Ureter (tissue), 1 donor: Measurements from ENCODE around the gene NUAK1. TPM values are rescaled to one million over a fixed set of nuclear protein-coding genes. Genes with fewer than 3 reads are reported as not detected.
"Not testable (repeated sequence)": the region's sequence is repeated elsewhere in the genome, so short reads cannot be mapped to it uniquely, and the experiment has no call there.

ENCODE experiments used
- DNase-seq: peaks from one replicate; pipeline ENCODE4 v3.0.0-alpha.2; 2020; ENCODE audit warnings: low spot score
- total RNA-seq: library from RNA; stranded (reverse); gene quantifications from one replicate; pipeline ENCODE4 v1.2.4, GENCODE V29; 2023
- donor health status: DM: yes; HTN: yes; CAD: no.

Gene NUAK1
- total RNA-seq, 1 donor from 2014 or later: 16.0 TPM

DNA sequence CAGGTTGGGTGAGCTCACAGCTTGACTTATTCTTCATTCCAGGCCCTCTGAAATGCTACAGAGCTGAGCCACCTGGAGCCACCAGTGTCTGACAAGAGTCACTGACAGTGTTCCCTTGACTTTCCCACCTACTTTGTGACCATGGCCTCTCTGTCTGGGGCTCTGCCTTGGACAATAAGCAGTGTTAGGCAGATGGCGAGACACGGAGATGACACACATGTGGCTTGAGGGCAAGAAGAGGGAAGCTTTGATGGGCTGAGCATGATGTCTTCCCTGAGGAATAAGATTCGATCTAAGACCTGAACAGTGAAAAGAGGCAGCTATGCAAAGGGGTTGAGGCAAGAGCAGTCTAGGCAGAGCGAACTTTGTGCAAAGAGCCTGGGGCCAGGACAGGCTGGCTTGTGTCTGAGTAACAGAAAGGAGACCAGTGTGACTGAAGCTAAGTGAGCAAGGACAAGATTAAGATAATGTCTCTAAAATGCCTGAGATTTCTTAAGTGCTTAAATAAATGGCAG, 105.5 kb downstream of the NUAK1 start:
- no peak for DNase-seq

DNA sequence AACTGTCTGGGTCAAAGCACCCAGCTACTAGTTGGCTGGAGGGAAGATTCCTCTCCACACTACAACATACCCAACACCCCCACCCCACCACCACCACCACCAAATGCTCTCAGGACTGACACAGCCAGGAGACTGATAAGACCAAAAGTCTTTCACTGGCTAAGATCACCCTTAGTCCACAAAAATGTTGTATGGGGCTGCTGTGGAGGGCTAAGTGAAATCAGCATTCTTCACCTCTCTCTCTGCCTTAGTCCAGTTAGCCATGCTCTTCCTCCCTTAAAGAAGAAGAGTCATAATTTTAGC, 106.2 kb downstream of the NUAK1 start:
- DNase-seq: no peak

DNA sequence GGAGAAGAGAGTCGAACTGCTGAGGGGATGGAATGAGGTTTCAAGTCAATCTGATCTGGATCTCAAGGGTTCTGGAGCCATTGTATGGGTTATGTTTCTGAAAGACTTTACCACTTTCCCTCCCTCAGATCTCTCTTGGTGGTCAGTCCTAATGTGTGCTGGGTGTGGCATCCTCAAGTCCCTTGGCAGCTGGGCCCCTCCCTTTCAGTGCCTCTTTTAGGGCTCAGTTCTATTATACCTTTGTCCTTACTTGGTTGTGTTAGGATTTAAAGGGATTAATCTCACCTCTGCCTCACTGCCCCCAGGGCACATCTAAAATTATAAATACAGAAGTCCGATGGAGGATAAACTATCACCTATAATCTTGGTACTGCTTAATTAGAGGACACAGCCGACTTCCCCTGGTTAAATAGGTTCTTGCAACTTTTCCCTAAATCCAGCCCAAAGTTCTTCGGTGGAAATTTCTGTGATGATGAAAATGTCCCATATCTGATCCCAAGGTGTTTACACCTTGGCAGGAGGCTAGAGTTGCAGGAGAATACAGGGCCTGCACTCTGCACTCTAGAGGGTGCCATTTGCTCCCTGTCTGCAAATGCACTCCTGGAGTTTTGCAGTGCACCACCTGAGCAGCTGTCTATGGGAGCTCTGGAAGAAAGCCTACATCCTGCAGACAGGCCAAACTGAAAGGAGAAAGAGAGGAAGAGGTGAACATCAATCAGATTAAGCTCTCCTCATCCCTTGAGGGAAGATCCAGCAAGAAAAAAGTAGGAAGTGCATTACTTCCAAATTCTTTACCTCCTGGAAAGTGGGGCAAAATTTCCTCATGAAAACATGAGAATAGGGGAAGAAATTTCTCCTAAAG, 106.8 kb downstream of the NUAK1 start:
- no peak for DNase-seq

DNA sequence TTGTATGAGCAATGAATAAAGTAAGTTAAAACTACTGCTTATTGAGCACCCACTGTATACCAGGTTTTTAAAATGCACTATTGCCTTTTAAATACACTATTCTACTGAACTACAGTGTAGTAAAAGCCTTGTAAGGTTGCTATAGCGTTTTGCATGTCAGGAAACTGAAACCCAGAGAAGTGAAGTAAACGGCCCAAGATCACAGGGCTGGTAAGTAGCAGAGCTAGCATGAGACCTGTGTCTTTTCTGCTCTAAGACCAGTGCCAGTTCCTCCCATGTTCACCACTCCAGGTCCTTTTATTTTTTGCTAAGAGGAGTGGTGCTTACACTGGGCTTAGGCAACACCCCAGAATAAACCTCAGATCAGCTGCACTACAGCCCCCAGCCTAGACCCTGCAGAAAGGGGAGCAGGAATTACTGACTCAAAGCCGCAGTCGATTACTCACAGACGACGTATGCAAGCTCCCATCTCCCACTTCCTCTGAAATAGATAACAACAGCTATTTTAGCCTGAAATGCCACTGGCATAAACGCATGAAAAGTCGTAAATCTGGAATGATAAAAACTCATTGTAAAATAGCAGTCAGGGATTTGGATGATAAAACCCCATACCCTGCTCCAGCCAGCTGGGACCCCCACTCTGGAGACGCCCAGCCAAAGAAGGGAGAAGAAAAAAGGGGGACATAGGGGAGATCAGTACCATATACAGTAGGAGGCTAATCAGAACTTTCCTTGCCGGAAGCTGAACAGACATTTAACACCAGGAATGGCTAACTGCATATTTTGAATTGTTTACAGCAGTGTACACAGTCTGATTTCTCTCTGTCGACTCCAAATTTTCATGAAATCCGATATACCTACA, 108.3 kb downstream of the NUAK1 start:
- no peak for DNase-seq

DNA sequence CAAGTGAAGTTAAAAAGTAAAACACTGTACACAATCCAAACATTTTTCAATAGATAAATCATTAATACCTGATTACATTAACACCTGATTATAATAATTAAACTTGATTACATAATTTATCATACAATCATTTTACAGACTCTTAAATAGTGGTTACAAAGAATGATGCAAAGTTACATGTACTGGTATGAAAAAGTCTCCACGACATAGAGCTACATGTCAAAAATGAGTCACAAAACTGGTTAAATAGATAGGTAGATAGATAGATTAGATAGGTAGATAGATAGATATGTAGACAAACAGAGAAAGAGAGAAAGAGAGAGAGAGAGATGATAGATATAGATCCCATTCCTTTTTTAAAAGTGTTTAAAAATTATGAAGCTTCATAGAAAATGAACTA, 109.2 kb downstream of the NUAK1 start:
- no peak for DNase-seq

DNA sequence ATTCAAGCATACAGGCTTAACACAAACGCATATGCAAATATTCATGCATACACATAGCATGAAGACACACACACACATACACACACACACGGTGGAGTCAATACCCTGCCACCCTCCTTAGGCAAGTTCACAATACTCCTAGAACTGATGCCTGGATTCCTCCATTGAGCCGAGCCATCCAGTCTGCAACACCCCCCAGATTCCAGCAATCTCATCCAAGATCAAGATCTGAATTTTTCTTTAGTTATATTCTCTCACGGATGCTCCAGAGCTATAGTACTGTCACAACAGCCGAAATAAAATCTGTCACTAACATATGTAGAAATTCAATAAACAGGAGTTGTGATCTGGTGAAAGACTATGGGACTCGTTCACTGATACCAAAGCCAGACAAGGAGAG, 110.8 kb downstream of the NUAK1 start:
- no peak for DNase-seq

DNA sequence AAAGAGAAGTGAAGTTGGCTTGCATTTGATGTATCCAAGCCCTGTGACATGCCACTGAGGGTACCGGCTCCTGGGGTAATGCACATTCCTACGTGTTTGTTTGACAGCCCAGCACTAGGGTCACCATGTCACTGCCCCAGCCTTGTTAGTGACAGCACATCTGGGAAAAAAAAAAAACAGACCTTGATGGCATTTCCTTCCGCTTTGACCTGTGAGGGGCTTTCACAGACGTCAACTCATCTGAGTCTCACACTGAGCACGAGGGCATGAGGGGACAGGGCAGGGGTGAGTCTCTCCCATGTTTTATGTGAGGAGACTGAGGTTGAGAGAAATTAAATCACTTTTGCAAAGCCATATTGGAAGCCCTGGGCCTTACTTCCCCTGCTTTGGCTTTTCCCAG, 111.5 kb downstream of the NUAK1 start:
- no peak for DNase-seq

DNA sequence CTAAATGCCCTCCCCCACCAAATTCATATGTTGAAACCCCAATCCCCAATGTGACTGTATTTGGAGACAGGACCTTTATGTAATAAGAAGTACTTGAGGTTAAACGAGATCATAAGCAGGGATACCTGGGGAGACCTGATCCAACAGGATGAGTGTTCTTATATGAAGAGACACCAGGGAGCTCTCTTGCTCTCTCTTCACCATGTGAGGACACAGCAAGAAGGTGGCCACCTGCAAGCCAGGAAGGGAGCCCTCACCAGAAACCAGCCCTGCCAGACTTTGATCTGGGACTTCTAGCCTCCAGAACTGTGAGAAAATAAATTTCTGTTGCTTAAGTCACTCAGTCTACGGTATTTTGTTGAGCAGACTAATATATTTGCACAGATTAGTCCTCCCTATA, 113.6 kb downstream of the NUAK1 start:
- no peak for DNase-seq

DNA sequence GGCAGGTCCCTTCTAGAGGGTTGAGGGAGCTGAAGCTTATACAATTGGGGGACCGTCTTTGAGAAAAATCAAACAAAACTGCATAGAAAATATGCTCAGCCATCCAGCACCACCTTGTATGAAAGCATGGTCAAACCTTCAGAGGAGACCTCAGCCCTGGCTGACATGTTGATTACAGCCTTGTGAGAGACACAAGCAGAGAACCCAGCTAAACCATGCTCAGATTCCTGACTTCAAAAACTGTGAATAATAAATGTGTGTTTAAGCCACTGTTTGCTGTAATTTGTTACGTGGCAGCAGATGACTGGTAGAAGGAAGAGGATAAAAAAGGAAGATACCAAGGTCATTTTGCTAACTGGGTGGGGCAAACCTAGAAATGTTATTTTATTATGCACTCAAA, 115.7 kb downstream of the NUAK1 start:
- no peak for DNase-seq

DNA sequence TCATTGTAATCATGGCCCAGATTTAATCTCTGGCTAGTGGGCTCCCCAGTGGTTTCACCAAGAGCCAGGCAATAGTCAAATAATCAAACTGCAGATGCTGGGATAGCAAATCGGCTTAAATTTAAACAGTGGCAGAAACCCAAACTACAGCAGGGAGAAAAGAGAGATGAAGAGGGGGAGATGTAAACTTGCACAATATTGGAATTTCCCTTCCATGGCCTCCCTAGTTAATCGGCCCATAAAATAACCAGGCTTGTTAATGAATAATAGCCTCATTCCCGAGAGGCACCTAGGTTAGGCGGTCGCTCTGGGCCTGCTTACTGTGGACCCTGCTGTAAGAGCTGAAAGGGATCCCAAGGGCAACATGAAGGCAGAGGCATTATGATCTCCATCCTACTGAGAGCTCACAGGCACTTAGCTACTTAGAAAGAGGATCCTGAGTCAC, 116.2 kb downstream of the NUAK1 start:
- no peak for DNase-seq

DNA sequence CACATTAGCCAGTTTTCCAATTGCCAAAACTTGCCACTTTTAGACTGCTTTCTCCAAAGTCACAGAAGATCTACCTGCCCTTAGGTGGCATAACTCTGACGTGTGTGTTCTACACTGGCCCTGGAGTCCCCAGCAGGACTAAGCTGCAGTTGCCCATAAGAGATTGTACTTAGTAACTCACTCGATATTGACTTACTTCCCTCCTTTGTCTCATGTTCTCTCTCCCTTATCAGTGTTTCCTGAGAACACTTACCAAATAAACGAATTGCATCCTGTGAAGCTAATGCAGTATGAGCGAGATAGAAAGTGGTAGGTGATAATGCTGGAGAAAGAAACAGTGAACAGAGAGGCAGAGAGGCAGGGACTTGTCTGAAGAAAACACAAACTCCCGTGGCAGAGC, 117.2 kb downstream of the NUAK1 start:
- no peak for DNase-seq

DNA sequence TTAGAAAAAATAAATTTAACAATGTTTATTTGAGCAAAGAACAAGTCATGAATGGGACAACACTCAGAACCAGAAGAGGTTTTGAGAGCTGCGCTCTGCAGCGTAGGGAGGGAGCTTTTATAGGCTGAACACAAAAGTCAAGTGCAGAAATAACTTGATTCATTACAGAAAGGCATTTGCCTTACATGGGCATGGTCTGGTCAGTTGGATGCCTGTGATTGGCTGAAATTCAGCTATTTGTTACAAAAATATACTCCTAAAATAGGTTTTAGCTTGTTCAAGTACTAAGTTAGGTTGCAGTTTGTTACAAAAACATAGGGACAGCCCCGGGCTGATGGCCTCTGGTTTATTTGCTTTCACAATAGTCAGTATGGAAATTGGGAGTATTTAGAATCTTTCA, 118.0 kb downstream of the NUAK1 start:
- no peak for DNase-seq

DNA sequence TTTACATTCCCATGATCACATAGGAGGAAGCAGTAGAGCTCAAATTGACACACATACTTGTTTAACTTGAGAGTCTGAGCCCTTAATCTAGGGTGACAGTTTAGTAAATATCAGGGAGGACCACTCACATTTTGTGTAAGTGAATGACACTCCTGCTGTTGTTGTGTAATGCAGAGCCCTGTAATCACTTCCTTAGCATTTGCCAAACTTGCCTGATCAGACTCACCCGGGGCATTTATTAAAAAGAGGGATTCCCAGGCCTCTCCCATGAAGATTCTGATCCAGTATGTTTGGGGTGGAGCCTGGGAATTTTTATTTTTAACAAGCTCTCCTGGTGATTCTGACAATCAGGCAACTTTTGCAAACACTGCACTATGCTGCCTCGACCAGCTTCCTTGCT, 119.6 kb downstream of the NUAK1 start:
- DNase-seq: no peak

DNA sequence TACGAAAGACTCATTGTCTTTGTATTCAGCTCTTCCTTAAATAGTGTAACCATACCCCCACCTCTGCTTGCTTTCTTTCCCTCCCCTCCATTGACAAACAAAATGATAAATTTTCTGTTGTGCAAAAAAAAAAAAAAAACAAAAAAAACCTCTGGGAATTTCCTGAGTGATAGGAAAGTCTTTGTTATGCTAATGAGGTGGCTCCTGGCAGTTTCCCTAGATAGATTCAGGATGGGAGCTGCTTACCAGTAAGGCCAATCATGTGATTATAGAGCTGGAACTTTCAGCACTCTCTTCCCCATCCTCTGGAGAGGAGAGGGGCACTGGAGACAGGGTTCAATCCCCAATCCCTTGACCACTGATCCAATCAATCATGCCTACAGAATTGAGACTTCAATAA, 120.5 kb downstream of the NUAK1 start:
- no peak for DNase-seq

DNA sequence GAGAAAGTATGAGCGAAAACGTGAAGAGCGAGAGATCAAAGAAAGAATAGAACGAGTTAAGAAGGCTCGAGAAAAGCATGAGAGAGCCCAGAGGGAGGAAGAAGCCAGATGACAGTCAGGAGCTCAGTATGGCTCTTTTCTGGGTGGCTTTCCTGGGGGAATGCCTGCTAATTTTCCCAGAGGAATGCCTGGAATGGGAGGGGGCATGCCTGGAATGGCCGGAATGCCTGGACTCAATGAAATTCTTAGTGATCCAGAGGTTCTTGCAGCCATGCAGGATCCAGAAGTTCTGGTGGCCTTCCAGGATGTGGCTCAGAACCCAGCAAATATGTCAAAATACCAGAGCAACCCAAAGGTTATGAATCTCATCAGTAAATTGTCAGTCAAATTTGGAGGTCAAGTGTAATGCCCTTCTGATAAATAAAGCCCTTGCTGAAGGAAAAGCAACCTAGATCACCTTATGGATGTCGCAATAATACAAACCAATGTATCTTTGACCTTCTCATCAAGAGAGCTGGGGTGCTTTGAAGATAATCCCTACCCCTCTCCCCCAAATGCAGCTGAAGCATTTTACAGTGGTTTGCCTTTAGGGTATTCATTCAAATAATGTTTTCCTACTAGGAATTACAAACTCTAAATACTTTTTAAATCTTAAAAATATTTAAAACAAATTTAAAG, 122.0 kb downstream of the NUAK1 start:
- not testable (repeated sequence) for DNase-seq

DNA sequence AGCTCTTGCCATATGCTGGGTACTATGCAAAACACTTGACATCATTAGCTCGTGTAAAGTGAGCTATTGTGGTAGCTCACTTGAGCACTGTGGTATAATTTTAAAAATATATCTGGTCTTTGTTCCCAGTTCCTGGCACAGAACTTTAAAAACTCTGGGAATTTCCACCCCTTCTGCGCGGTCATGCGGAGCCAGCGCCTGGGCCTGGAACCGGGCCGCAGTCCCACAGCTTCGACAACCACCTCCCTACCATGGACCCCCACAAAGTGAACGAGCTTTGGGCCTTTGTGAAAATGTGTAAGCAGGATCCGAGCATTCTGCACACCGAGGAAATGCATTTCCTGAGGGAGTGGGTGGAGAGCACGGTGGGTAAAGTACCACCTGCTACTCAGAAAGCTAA, 123.1 kb downstream of the NUAK1 start:
- no peak for DNase-seq

DNA sequence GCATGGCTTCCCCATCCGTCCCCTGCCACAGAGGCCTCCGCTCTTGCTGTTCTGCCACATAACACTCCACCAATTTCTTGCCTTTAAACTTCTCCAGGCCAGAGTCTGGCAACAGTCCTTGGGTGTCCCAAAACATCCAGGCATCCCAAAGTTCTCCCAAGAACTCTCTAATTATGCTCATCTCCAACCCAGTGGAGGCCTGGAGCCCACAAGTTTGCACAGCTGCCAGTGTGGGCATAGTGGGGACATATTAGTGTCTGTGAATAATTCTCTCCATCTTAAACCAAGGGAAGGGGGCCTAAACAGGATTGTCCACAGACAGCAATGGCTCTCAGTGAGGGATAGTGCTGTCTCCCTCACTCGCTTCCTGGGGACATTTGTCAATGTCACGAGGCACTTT, 124.8 kb downstream of the NUAK1 start:
- no peak for DNase-seq

Other genes starting within 250 kb of the NUAK1 start
- 39.7 TPM for gene CKAP4, start 109.1 kb upstream of the NUAK1 start, total RNA-seq
- gene TCP11L2, start 163.8 kb upstream of the NUAK1 start, total RNA-seq: 19.6 TPM
- 24.4 TPM for gene POLR3B, start 218.8 kb upstream of the NUAK1 start, total RNA-seq